Calu3 (cell line): ENCODE measurements around the gene PHPT1. TPM values are rescaled to one million over a fixed set of nuclear protein-coding genes. Genes with fewer than 3 reads are reported as not detected.

ENCODE experiments used
- BruUV-seq: library from RNA; stranded (reverse); fragments of 400-500 nt; replicated peaks from 2 replicates; lab custom pipeline; 2021; lab: Mats Ljungman, UMichigan
- CTCF ChIA-PET: fragments of 300-600 bp; sonication (Branson Sonifier 250); formaldehyde crosslinking; loops from one replicate; lab custom pipeline; 2022; ENCODE audit warnings: antibody characterized with exemption; lab: Charles Lee
- DNase-seq: peaks from one replicate; pipeline ENCODE4 v3.0.0; 2022
- H3K27ac Mint-ChIP-seq: one replicate; pipeline ENCODE4 v1.8.0; 2022; ENCODE audit warnings: mixed read lengths; ENCODE audit not compliant: unreplicated experiment
- H3K27me3 Mint-ChIP-seq: one replicate; pipeline ENCODE4 v1.8.0; 2022; ENCODE audit warnings: mixed read lengths; ENCODE audit not compliant: unreplicated experiment
- H3K36me3 Mint-ChIP-seq: one replicate; pipeline ENCODE4 v1.8.0; 2022; ENCODE audit warnings: mild to moderate bottlenecking, moderate library complexity, mixed read lengths; ENCODE audit not compliant: insufficient read depth, unreplicated experiment
- H3K4me1 Mint-ChIP-seq: one replicate; pipeline ENCODE4 v1.8.0; 2022; ENCODE audit warnings: mild to moderate bottlenecking, low read depth, mixed read lengths; ENCODE audit not compliant: unreplicated experiment
- H3K4me3 Mint-ChIP-seq: one replicate; pipeline ENCODE4 v1.8.0; 2022; ENCODE audit warnings: mild to moderate bottlenecking, low read depth, moderate library complexity, mixed read lengths; ENCODE audit not compliant: unreplicated experiment
- H3K9me3 Mint-ChIP-seq: one replicate; pipeline ENCODE4 v1.8.0; 2022; ENCODE audit warnings: low read depth, mixed read lengths; ENCODE audit not compliant: unreplicated experiment
- CTCF ChIP-seq: fragments of 200-600 bp; IDR thresholded peaks from one replicate; pipeline ENCODE4 v1.8.0; 2022; ENCODE audit warnings: antibody characterized with exemption; ENCODE audit not compliant: unreplicated experiment
- intact Hi-C: fragments of 100-400 bp; cut with micrococcal nuclease; formaldehyde crosslinking; loops from one replicate; pipeline ENCODE4 v1.10.0; 2022; ENCODE audit not compliant: unreplicated experiment
- total RNA-seq: library from RNA; stranded (reverse); gene quantifications from 2 replicates; pipeline ENCODE4 v1.2.3, GENCODE V29; 2022

The PHPT1 gene
- total RNA-seq, 1 experiment from 2014 or later: 48.7 TPM

- intact Hi-C loops: no loop called here
- H3K36me3 Mint-ChIP-seq: peaks cover 31% of the 10 kb centered on the region
- H3K27ac Mint-ChIP-seq: no peak overlapping the region
- DNase-seq: no peak
- no TSS peak for BruUV-seq
- no peak overlapping the region for H3K4me3 Mint-ChIP-seq
- no peaks in the 10 kb centered on the region for H3K9me3 Mint-ChIP-seq
- CTCF ChIA-PET: no interaction called here
- no peak for TF ChIP-seq CTCF
- H3K27me3 Mint-ChIP-seq: no peaks in the 10 kb centered on the region
- H3K4me1 Mint-ChIP-seq: no peaks in the 10 kb centered on the region
These were observed 12.0 kb downstream of the PHPT1 start for GRCh38 chr9:136860933-136861873.

DNA sequence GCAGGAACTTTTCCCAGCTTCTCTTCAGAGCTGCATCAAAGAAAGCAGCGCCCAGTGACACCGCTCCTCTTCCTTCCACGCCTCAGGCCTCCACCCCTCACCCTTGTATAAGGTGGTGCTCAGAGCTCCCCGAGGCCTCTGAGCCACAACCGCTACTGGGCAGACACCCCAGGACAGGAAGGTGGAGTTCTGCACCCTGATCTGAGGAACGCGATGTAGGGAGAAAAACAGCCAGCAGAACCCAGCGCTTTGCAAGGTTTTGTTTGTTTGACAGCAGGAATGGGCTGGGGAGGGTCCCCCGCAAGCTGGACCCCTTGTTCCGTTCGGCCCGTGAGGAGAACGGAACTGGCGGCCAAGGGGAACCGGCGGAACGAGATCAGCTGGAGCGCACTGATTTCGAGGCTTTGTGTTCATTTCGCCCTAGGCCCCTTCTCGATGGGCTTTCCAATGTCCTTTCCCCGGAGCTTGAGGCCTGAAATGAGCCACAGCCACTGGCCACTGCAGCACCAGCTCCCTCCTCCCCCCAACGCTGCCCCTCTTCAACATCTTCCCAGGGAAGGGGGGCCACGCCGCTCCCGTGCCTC is 12.8 kb downstream of the PHPT1 start:
- Mint-ChIP-seq H3K9me3 (no peaks in the 10 kb centered on the region), H3K27me3 (no peaks in the 10 kb centered on the region), H3K27ac (no peak overlapping the region), H3K4me3 (no peak overlapping the region), H3K4me1 (no peaks in the 10 kb centered on the region), H3K36me3 (peaks cover 38% of the 10 kb centered on the region)
- TF ChIP-seq CTCF: no peak
- no peak for DNase-seq
- CTCF ChIA-PET: no interaction called here
- intact Hi-C loops: no loop called here
- no TSS peak for BruUV-seq

DNA sequence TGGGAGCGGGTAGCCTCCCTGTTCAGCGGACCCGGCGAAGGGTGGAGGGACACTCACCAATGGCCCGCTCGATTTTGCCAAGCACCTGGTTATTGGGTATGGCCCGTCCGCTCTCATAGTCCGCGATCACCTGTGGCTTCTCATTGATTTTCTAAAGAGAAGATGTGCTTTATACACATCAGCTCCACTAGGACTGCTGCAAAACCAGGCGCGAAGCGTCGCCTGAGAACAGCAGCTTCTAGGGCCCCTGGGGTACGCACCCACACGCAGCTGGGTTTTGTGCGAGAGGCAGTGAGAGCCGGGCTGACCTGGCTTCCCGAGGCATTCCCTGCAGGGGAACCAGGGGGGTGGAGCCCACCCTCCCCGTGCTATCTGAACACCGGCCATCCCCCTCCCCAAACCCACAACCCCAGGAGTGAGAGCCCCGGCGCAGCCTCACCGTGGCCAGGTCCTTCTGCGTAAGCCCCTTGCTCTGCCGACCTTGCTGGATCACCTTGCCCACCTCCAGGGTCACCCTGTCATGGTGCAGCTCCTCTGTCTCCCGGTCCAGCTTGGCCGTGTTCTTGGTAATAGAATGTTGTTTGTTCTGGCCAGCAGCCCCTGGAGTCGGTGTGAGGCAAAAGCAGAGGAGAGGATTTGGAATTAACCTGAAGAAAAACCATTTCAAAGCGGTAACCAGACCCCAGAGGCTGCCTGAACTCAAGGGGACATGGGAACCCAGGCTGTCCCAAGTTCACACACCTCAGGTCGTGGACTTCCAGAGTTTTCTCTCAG is 13.8 kb downstream of the PHPT1 start:
- H3K27me3 Mint-ChIP-seq: no peaks in the 10 kb centered on the region
- CTCF ChIA-PET: interaction anchor here (0.7 kb wide), 1 partner anchor 38 kb away, joined by 3 read pairs; no protein-coding TSS in a partner anchor
- no peaks in the 10 kb centered on the region for H3K9me3 Mint-ChIP-seq
- H3K36me3 Mint-ChIP-seq: peaks cover 38% of the 10 kb centered on the region
- no peak for DNase-seq
- no peak for TF ChIP-seq CTCF
- H3K27ac Mint-ChIP-seq: no peak overlapping the region
- BruUV-seq: no TSS peak
- H3K4me1 Mint-ChIP-seq: no peaks in the 10 kb centered on the region
- intact Hi-C loops: no loop called here
- H3K4me3 Mint-ChIP-seq: no peak overlapping the region

DNA sequence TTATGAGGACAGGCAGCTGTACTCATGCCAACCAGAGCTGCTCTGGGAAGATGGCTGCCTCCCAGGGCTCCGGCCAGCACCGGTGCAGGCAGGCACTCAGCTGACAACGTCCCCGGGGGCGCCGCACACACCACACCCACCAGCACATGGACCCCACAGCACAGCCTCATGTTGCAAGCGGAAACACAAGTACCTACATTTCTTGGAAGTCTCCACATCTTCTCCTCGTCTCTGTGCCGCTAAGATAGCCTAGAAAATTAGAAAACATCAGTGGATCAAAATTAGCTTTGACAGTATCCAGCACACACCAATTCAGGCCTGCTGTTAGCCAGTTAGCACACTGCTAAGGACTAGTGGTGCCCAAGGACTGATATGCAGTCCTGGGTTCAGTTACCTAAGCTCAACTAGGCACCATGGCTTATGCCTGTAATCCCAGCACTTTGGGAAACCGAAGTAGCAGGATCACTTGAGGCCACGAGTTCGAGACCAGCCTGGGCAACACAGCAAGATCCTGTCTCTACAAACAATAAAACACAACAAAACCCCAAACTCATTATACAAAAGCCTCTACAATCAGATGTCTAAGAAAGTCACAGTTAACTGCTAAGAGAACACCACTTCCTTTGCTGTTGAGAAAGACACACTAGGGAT is 14.5 kb downstream of the PHPT1 start:
- CTCF ChIA-PET: no interaction called here
- intact Hi-C loops: no loop called here
- BruUV-seq: no TSS peak
- no peak for TF ChIP-seq CTCF
- H3K4me1 Mint-ChIP-seq: no peaks in the 10 kb centered on the region
- H3K27me3 Mint-ChIP-seq: no peaks in the 10 kb centered on the region
- H3K27ac Mint-ChIP-seq: no peak overlapping the region
- no peak for DNase-seq
- no peak overlapping the region for H3K4me3 Mint-ChIP-seq
- peaks cover 38% of the 10 kb centered on the region for H3K36me3 Mint-ChIP-seq
- H3K9me3 Mint-ChIP-seq: no peaks in the 10 kb centered on the region
